GM18502 (cell line): ENCODE measurements around the gene MYH11.

Source experiments
- ATAC-seq: cut with Tn5 transposase; IDR thresholded peaks from one replicate; pipeline ENCODE4 v1.9.1; 2021; ENCODE audit warnings: mild to moderate bottlenecking; ENCODE audit not compliant: unreplicated experiment, poor library complexity

Gene MYH11

DNA sequence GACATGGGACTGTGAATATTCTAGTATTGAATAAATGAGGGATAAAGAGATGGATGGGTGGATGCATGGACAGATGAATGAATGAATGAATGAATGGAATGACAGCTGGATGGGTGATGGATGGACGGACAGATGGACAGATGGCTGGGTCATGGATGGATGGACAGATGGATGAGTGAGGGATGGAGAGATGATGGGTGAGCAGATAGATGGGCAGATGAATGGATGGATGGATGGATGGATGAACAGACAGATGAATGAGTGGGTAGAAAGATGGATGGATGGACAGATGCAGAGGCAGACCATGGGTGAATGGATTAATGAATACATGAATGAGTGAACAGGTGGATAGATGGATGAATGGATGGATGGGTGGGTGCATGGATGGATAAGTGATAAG is 96.7 kb downstream of the MYH11 start:
- ATAC-seq = no peak

DNA sequence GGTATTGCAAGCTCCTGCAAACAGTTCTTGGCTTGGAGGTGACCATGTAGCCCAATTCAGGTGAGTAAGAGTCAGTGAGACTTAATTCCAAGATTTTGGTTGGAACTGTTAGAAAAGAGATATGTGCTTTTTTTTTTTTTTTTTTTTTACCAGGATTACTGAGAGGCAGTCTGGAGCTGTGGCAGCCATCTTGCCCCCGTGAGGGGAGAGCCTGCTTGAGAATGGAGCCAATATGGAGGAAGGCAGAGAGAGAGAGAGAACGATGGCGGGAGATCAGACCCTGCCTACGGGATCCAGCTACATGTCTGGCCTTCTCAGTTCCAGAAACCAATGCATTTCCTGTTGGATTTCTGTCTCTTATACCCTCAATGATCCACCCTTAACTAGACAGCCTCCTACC is 97.8 kb downstream of the MYH11 start:
- ATAC-seq = no peak

GRCh38 chr16:15757630-15758251 is 99.1 kb downstream of the MYH11 start:
- ATAC-seq = no peak

DNA sequence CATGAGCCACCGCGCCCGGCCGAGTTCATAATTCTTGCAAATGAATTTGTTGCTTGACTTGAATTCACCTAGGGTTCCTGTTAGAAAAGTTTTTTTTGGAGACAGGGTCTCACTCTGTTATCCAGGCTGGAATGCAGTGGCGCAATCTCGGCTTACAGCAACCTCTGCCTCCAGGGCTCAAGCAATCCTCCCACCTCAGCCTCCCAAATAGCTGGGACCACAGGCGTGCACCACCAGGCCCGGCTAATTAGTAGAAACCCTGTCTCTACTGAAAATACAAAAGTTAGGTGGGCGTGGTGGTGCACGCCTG is 99.8 kb downstream of the MYH11 start:
- no peak for ATAC-seq

GRCh38 chr16:15754821-15755534 is 101.8 kb downstream of the MYH11 start:
- ATAC-seq = no peak

DNA sequence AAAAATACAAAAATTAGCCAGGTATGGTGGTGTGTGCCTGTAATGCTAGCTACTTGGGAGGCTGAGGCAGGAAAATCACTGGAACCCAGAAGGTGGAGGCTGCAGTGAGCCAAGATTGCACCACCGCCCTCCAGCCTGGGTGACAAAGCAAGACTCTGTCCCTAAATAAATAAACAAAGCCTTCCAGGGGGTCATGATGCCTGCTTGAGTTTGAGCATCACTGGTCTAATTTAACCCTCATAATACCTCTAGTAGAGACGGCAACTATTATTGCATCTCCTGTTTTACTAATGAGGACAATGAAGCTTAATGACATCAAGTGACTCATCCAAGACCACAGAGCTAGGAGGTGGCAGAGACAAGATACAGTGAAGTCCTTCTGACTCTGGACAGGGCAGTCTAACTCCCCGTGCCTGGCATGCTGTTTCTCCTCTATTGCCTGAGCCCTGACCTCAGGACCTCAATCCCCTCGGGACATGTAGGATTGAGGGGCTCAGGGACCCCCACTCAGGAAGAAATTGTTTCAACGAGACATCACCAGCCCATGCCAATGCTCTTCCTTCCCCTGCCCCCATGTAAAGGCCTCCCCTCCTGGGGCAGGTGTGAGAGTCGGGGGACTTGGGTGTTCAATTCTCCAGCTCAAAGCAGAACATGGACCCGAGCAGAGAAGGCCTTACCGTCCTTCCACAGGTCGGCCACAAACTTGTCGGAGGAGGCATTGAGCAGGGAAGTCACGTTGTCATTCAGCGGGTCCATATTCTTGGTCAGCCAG is 103.9 kb downstream of the MYH11 start:
- ATAC-seq = no peak

DNA sequence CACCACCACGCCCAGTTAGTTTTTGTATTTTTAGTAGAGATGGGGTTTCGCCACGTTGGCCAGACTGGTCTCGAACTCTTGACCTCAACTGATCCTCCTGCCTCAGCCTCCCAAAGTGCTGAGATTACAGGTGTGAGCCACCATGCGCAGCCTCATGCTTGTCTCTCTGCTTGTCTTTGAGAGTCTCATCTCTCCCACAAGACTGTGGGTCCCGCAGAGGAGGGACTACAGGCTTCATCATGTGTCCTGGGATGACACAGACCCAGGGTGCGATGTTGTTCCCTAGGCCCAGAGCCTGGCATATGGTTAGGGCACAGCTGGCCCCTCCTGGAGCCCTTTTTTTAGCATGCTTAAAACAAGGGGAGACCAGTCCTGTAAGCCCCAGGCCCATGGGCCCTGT is 104.9 kb downstream of the MYH11 start:
- ATAC-seq = no peak

DNA sequence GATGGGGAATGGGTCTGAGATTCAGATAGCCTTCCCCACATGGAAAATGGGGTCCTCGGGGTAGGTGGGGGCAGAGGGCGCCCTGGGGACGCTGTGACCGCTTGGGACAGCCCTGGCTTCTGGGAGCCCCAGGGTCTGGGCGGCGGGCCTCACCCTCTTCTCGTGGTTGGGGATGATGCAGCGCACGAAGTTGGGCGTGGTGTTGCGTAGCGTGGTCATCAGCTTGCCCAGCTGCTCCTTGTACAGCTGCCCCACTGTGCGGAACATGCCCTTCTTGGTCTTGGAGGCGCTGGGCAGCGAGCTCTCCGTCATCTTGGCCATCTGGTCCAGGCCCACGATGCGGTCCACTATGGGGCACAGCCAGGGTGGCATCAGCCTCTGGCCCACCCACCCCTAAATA is 106.8 kb downstream of the MYH11 start:
- ATAC-seq = no peak

- no peak for ATAC-seq
These were observed 107.5 kb downstream of the MYH11 start for GRCh38 chr16:15749371-15749770.

DNA sequence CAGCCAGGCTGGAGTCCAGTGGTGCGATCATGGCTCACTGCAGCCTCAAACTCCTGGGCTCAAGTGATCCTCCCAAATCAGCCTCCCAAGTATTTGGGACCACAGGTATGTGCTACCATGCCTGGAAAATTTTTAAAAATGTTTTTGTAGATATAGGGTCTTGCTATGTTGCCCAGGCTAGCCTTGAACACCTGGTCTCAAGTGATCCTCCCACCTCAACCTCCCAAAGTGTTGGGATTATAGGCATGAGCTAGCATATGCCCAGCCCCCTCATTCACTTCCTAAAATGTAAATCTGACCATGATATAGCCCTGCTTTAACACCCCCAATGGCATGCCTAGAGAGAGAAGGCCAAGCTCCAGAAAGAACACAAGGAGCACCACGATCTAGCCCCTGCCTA is 108.2 kb downstream of the MYH11 start:
- no peak for ATAC-seq

DNA sequence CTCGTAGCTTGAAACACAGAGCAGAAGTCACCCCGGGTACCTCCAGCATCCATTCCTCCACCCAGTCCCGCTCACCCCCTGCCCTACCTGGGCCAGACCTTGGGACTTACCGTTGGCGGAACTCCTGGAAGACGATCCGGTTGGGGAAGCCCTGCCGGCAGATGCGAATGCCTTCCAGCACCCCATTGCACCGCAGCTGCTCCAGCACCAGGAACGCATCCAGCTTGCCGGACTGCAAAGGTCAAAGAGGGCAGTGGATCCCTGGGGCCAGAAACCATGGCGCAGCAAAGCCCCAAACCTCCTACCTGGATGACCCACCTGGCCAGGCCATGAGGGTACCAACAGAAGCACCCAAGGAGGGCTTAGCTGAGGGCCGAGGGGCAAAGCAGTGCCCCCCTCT is 108.9 kb downstream of the MYH11 start:
- no peak for ATAC-seq

GRCh38 chr16:15746332-15746731 is 110.5 kb downstream of the MYH11 start:
- ATAC-seq = no peak

DNA sequence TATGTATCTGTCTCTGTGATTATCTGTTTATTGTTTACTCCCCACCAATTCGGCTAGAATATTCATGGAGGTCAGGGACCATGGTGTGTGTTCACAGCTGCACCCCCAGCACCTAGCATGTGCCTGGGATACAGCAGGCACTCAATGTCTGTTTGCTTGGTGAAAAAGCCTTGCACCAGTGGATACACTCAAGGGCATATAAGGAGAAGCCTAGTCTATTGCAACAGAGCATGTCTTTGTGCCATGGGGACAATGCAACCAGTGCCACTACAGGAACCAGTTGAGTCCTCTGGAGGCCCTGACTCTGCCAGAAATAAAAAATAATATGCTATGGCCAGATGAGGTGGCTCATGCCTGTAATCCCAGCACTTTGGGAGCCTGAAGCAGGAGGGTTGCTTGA is 113.2 kb downstream of the MYH11 start:
- ATAC-seq = no peak

DNA sequence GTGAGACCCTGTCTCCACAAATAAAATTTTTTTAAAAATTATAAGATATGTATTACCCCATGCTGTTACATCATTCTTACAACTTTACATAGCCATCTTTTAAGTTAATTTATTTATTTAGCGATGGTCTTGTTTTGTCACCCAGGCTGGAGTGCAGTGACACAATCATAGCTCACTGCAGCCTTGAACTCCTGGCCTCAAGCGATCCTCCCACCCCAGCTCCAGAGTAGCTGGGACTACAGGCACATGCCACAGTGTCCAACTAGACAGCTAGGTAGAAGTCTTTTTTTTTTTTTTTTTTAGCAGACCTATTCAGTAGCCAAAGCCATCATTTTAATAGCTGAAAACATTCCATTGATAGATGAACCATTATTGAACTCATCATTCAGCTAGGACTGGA is 114.1 kb downstream of the MYH11 start:
- ATAC-seq = no peak

- no peak for ATAC-seq
These were observed 115.5 kb downstream of the MYH11 start for GRCh38 chr16:15741207-15741871.

GRCh38 chr16:15739950-15740349 is 116.9 kb downstream of the MYH11 start:
- no peak for ATAC-seq

DNA sequence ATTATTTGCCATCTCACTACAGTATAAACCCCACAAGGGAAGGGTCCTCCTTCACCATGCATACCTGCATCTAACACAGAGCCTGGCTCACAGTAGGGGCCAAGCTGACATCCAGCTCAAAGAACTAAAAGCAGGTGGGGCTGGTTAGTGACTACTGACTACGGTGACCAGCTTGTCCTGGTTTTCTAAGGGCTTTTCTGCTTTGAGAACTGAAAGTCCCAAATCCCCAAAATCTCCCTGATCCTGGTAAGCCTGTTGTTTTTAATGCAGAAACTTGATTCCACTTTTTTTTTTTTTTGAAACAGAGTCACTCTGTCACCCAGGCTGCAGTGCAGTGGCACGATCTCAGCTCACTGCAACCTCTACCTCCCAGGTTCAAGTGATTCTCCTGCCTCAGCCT is 117.4 kb downstream of the MYH11 start:
- no peak for ATAC-seq

DNA sequence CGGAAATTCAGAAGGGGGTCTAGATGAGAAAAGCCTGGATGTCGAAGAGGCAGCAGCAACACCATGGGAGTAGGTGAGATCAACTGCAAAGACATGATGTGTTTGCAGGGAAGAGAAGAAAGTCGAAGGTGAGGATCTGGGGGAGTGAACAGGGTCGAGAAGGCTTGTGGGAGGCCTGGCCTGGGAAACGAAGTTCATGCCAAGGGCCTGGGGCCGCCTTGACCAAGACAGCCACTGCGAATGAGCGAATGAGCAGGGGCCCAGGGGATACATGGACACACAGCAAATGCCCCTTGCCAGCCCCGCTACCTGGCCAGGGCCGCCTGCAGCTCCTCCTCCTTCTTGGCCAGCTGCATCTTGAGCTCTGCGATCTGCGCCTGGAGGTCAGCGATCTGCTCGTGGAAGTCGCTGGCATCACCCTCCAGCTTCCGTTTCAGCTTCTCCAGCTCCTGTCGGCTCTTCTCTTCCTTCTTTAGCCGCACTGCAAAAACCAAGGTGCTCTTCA is 119.6 kb downstream of the MYH11 start:
- ATAC-seq = no peak

GRCh38 chr16:15736529-15736928 is 120.3 kb downstream of the MYH11 start:
- no peak for ATAC-seq

DNA sequence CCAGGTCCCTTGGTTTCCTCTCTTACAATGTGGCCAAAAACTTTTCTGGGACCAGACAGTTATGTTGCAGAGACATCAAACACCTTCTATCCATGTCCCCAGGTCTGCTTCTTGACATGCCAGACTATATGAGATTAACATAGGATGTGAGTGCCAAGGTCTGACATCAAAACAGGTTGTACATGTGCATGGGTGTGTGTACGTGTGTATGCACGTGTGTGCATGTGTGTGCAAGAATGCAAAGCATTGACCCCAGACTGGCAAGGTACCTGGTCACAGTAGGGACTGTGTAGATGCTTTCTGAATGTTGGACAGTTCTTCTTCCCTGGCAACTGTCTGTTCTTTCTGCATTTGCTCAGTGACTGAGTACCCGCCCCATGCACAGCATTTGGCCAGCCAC is 121.2 kb downstream of the MYH11 start:
- no peak for ATAC-seq

DNA sequence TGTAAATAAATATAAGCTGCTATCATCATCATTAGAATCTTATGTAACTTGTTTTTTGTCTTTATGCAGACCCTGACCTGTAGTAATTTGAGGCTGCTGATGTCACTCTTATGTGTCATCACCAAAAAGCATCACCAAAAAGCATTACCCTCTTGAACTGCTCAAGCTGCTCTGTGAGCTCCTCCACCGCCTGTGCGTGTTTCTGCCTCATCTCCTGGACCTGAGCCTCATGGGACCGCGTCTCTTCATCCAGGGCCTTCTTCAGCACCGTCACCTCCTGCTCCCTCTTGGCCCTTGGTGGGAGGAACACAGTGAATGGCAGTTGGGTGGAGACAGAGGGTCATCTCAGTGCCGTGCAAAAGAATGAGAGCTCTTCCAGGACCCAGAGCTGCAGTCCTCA is 124.4 kb downstream of the MYH11 start:
- ATAC-seq = no peak
